Islet of Langerhans (tissue), 1 donor: Measurements from ENCODE around the gene ZNF443.
"Not testable (repeated sequence)": the region's sequence is repeated elsewhere in the genome, so short reads cannot be mapped to it uniquely, and the experiment has no call there.

Experiments
- FAIRE-seq: peaks from one replicate; lab custom pipeline; 2011; peaks lifted over from hg19 to GRCh38; lab: Jason Lieb, UNC

Gene ZNF443

GRCh38 chr19:12417273-12417672 is 23.5 kb downstream of the ZNF443 start:
- FAIRE-seq: not testable (repeated sequence)

- no peak for FAIRE-seq
These were observed 28.9 kb downstream of the ZNF443 start for GRCh38 chr19:12411893-12412292.

GRCh38 chr19:12400633-12401502 is 40.0 kb downstream of the ZNF443 start, which contains the start of gene ZNF799:
TSS of gene ZNF799 (minus strand) at chr19:12401271. CDS start at chr19:12401070, 201 bp downstream.
- FAIRE-seq: no peak

GRCh38 chr19:12399901-12400632 is 40.8 kb downstream of the ZNF443 start:
- not testable (repeated sequence) for FAIRE-seq

GRCh38 chr19:12391148-12391547 is 49.7 kb downstream of the ZNF443 start:
- FAIRE-seq: not testable (repeated sequence)

- FAIRE-seq: not testable (repeated sequence)
These were observed 54.5 kb downstream of the ZNF443 start for GRCh38 chr19:12386365-12386764.

- no peak for FAIRE-seq
These were observed 60.4 kb downstream of the ZNF443 start for GRCh38 chr19:12380444-12380737.

- no peak for FAIRE-seq
These were observed 60.9 kb downstream of the ZNF443 start for GRCh38 chr19:12379732-12380443.
